ENCODE measurements around the gene MIEF1.

GRCh38 chr22:39554151-39554550, 52.1 kb downstream of the MIEF1 start:
- TF ChIP-seq, protein P1, sequence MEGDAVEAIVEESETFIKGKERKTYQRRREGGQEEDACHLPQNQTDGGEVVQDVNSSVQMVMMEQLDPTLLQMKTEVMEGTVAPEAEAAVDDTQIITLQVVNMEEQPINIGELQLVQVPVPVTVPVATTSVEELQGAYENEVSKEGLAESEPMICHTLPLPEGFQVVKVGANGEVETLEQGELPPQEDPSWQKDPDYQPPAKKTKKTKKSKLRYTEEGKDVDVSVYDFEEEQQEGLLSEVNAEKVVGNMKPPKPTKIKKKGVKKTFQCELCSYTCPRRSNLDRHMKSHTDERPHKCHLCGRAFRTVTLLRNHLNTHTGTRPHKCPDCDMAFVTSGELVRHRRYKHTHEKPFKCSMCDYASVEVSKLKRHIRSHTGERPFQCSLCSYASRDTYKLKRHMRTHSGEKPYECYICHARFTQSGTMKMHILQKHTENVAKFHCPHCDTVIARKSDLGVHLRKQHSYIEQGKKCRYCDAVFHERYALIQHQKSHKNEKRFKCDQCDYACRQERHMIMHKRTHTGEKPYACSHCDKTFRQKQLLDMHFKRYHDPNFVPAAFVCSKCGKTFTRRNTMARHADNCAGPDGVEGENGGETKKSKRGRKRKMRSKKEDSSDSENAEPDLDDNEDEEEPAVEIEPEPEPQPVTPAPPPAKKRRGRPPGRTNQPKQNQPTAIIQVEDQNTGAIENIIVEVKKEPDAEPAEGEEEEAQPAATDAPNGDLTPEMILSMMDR (IDR thresholded peaks at IDR 0.05): no peak
- no peak for TF ChIP-seq POLR2A (IDR thresholded peaks at IDR 0.05)
